ENCODE data around the gene CECR2. TPM values are rescaled to one million over a fixed set of nuclear protein-coding genes. Genes with fewer than 3 reads are reported as not detected.

CECR2 gene
- total RNA-seq, 1 donor from 2014 or later: 25.3 TPM

DNA sequence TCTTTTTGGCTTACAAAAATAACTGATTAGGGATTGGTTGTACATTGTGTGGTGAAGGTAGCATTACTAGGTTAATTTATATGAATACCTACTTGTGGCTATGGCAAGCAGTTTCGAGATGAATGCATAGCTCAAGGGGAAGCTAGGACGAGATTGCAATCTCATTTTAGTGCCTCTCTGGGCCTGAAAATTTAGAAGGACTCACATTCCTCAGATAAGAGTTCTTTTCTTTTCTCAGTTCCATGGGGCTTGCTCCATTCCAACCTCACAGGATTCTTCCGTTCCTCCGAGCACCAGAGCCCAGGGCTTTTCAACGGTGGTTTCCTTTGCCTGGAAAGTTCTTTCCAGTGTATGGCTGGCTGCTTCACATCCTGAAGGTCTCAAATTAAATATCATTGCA is 82.1 kb downstream of the CECR2 start:
- Mint-ChIP-seq H3K27ac (no peak overlapping the region), H3K4me1 (ENCODE audit: unreplicated experiment) (peaks cover 11% of the 10 kb centered on the region), H3K4me3 (no peak overlapping the region), H3K9me3 (peaks cover 13% of the 10 kb centered on the region), H3K36me3 (peaks cover 17% of the 10 kb centered on the region), H3K27me3 (no peaks in the 10 kb centered on the region)
- no peak for DNase-seq (ENCODE audit: extremely low spot score, unreplicated experiment)
- TF ChIP-seq, protein P1, sequence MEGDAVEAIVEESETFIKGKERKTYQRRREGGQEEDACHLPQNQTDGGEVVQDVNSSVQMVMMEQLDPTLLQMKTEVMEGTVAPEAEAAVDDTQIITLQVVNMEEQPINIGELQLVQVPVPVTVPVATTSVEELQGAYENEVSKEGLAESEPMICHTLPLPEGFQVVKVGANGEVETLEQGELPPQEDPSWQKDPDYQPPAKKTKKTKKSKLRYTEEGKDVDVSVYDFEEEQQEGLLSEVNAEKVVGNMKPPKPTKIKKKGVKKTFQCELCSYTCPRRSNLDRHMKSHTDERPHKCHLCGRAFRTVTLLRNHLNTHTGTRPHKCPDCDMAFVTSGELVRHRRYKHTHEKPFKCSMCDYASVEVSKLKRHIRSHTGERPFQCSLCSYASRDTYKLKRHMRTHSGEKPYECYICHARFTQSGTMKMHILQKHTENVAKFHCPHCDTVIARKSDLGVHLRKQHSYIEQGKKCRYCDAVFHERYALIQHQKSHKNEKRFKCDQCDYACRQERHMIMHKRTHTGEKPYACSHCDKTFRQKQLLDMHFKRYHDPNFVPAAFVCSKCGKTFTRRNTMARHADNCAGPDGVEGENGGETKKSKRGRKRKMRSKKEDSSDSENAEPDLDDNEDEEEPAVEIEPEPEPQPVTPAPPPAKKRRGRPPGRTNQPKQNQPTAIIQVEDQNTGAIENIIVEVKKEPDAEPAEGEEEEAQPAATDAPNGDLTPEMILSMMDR (conservative IDR thresholded peaks at IDR 0.05): no peak

DNA sequence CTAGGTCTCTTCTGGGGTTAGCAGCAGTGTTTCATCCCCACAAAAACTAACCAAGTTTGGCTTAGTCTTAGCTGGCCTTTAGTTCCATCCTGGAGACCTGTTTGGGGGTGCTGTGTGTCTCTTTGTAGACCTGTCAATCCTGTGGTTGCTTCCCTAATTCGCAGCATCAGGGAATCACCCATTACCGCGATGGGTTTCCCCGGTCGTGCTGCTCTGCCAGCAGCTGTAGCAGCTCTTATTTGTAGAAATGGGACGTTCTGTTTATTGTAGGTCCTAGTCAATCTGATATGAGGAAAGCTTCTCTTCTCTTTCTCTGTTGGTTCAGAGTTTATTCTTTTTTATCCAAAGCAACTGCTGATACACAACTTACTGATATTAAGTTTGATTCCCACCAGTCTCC is 91.6 kb downstream of the CECR2 start:
- Mint-ChIP-seq H3K4me1 (ENCODE audit: unreplicated experiment) (no peaks in the 10 kb centered on the region), H3K4me3 (no peak overlapping the region), H3K27me3 (no peaks in the 10 kb centered on the region), H3K9me3 (no peaks in the 10 kb centered on the region), H3K36me3 (peaks cover 3% of the 10 kb centered on the region), H3K27ac (no peak overlapping the region)
- TF ChIP-seq, protein P1 (conservative IDR thresholded peaks at IDR 0.05): no peak
- DNase-seq (ENCODE audit: extremely low spot score, unreplicated experiment): no peak

DNA sequence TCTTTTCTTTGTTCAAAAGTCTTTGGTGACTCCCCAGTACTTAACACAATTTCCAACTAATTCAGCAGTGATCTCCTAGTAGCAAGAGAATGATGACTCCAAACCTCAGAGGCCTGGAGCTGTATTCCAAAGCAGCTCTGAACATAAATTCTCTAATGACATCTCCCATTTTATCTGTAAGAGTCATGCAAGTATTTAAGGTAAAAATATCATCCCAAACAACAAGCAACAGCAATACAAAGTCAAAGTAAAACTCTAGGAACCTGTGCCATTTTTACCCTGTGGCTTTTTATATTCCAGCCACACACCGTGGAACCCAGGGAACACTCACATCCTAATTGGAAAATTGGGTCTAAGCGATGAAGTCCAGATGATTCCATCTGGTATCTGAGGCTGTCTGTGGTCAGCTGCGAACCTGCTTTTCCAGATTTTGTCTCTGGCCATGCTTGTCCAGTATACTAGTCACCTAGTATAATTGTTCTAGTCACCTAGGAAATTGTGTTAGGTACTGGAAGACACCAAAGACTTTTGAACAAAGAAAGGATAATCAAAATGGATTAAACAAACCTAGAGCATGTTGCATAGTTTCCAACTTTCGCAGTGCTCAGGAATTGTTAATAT is 101.7 kb downstream of the CECR2 start:
- TF ChIP-seq, protein P1 (conservative IDR thresholded peaks at IDR 0.05): no peak
- H3K9me3 Mint-ChIP-seq: no peaks in the 10 kb centered on the region
- no peaks in the 10 kb centered on the region for H3K27me3 Mint-ChIP-seq
- H3K4me3 Mint-ChIP-seq: no peak overlapping the region
- DNase-seq (ENCODE audit: extremely low spot score, unreplicated experiment): no peak
- peaks cover 5% of the 10 kb centered on the region for H3K36me3 Mint-ChIP-seq
- no peak overlapping the region for H3K27ac Mint-ChIP-seq
- peaks cover 36% of the 10 kb centered on the region for H3K4me1 Mint-ChIP-seq (ENCODE audit: unreplicated experiment)

DNA sequence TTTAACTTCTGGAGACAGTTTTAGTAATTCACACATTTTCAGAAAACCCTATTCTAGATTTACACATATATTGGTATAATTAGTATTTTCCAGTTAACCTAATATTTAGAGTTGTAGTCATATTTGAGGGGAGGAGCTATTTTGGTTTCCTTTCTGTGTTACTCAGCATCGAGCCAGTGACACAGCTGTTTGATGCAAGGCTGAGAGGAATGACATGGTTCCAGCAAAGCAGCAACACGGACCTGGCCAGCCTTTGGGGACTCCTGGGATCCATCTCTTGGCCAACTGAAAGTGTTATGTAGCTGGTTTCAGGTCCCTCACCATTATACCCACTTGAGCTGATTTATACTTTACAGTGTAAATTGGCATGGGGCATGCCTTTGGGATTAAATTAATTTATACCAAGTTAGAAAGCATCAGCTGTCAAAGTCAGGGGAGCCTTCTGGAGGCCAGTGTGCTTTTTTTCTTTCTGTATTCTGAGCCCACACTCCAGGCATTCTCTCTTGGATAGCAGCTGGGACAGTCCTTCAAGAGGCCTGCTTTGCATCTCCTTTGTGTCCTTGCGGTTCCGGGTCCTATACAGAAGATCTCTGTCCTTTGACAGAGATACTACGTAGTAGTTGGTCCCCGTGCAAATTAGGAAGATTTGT is 102.8 kb downstream of the CECR2 start:
- TF ChIP-seq, protein P1 (conservative IDR thresholded peaks at IDR 0.05): no peak
- H3K4me3 Mint-ChIP-seq: no peak overlapping the region
- no peak for DNase-seq (ENCODE audit: extremely low spot score, unreplicated experiment)
- no peaks in the 10 kb centered on the region for H3K27me3 Mint-ChIP-seq
- no peaks in the 10 kb centered on the region for H3K9me3 Mint-ChIP-seq
- H3K27ac Mint-ChIP-seq: no peak overlapping the region
- peaks cover 38% of the 10 kb centered on the region for H3K4me1 Mint-ChIP-seq (ENCODE audit: unreplicated experiment)
- peaks cover 5% of the 10 kb centered on the region for H3K36me3 Mint-ChIP-seq

DNA sequence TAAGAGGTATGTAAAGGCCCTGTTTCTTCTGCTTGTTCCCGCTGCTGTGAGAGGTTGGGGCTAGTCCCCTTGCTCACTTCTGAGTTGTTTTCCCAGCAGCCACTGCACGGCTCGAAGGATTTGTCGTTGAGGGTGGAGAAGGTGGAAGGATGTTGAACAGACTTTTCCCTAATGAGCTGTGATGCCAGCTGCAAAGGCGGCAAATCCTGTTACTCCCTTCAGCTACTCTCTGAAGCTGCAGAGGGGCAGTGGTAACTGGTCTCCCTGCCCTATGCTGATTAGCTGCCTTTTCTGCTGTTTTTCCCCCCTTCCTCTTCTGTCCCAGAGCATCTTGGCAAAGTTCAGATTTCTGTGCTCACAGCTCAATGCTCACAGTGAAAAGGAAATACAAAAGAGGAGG is 103.7 kb downstream of the CECR2 start:
- Mint-ChIP-seq H3K36me3 (peaks cover 5% of the 10 kb centered on the region), H3K4me1 (ENCODE audit: unreplicated experiment) (peaks cover 46% of the 10 kb centered on the region), H3K27me3 (no peaks in the 10 kb centered on the region), H3K27ac (no peak overlapping the region), H3K9me3 (no peaks in the 10 kb centered on the region), H3K4me3 (no peak overlapping the region)
- TF ChIP-seq, protein P1 (conservative IDR thresholded peaks at IDR 0.05): no peak
- no peak for DNase-seq (ENCODE audit: extremely low spot score, unreplicated experiment)

All from type B pancreatic cell (in vitro differentiated cells).